ENCODE results near the gene CEP350.
"Not testable (repeated sequence)": the region's sequence is repeated elsewhere in the genome, so short reads cannot be mapped to it uniquely, and the experiment has no call there.

Gene CEP350

GRCh38 chr1:180130651-180131050, 176.0 kb downstream of the CEP350 start:
- no peaks in the 10 kb centered on the region for H3K36me3 ChIP-seq (ENCODE audit: insufficient read depth, low read length)
- no peak overlapping the region for H3K9ac ChIP-seq (ENCODE audit: low read depth, low read length)
- peaks cover 8% of the 10 kb centered on the region for H3K4me1 ChIP-seq (ENCODE audit: insufficient read depth, low read length)
- no peaks in the 10 kb centered on the region for H3K9me3 ChIP-seq (ENCODE audit: control insufficient read depth, insufficient read depth, low read length)

GRCh38 chr1:180131510-180131909, 176.9 kb downstream of the CEP350 start:
- Histone ChIP-seq H3K36me3 (ENCODE audit: insufficient read depth, low read length) (no peaks in the 10 kb centered on the region), H3K9me3 (ENCODE audit: control insufficient read depth, insufficient read depth, low read length) (no peaks in the 10 kb centered on the region), H3K4me1 (ENCODE audit: insufficient read depth, low read length) (peaks cover 6% of the 10 kb centered on the region), H3K9ac (ENCODE audit: low read depth, low read length) (no peak overlapping the region)

GRCh38 chr1:180133193-180133592, 178.6 kb downstream of the CEP350 start:
- no peaks in the 10 kb centered on the region for H3K4me1 ChIP-seq (ENCODE audit: insufficient read depth, low read length)
- no peaks in the 10 kb centered on the region for H3K9me3 ChIP-seq (ENCODE audit: control insufficient read depth, insufficient read depth, low read length)
- H3K9ac ChIP-seq (ENCODE audit: low read depth, low read length), result no peak overlapping the region
- no peaks in the 10 kb centered on the region for H3K36me3 ChIP-seq (ENCODE audit: insufficient read depth, low read length)

- not testable (repeated sequence) for H3K36me3 ChIP-seq (ENCODE audit: insufficient read depth, low read length); H3K9me3 ChIP-seq (ENCODE audit: control insufficient read depth, insufficient read depth, low read length); H3K4me1 ChIP-seq (ENCODE audit: insufficient read depth, low read length); H3K9ac ChIP-seq (ENCODE audit: low read depth, low read length)
Observed at GRCh38 chr1:180133688-180134087, 179.1 kb downstream of the CEP350 start.

- H3K4me1 ChIP-seq (ENCODE audit: insufficient read depth, low read length), result no peaks in the 10 kb centered on the region
- H3K9me3 ChIP-seq (ENCODE audit: control insufficient read depth, insufficient read depth, low read length), result no peaks in the 10 kb centered on the region
- no peaks in the 10 kb centered on the region for H3K36me3 ChIP-seq (ENCODE audit: insufficient read depth, low read length)
- H3K9ac ChIP-seq (ENCODE audit: low read depth, low read length), result no peak overlapping the region
Observed at GRCh38 chr1:180135535-180135934, 180.9 kb downstream of the CEP350 start.

GRCh38 chr1:180136331-180136967, 181.8 kb downstream of the CEP350 start:
- Histone ChIP-seq H3K9ac (ENCODE audit: low read depth, low read length) (no peak overlapping the region), H3K36me3 (ENCODE audit: insufficient read depth, low read length) (no peaks in the 10 kb centered on the region), H3K9me3 (ENCODE audit: control insufficient read depth, insufficient read depth, low read length) (no peaks in the 10 kb centered on the region), H3K4me1 (ENCODE audit: insufficient read depth, low read length) (no peaks in the 10 kb centered on the region)

- H3K36me3 ChIP-seq (ENCODE audit: insufficient read depth, low read length), result no peaks in the 10 kb centered on the region
- no peaks in the 10 kb centered on the region for H3K9me3 ChIP-seq (ENCODE audit: control insufficient read depth, insufficient read depth, low read length)
- H3K4me1 ChIP-seq (ENCODE audit: insufficient read depth, low read length), result no peaks in the 10 kb centered on the region
- H3K9ac ChIP-seq (ENCODE audit: low read depth, low read length), result no peak overlapping the region
Observed at GRCh38 chr1:180136968-180137356, 182.4 kb downstream of the CEP350 start.

GRCh38 chr1:180137776-180138175, 183.2 kb downstream of the CEP350 start:
- H3K4me1 ChIP-seq (ENCODE audit: insufficient read depth, low read length), result no peaks in the 10 kb centered on the region
- no peaks in the 10 kb centered on the region for H3K9me3 ChIP-seq (ENCODE audit: control insufficient read depth, insufficient read depth, low read length)
- H3K9ac ChIP-seq (ENCODE audit: low read depth, low read length), result no peak overlapping the region
- no peaks in the 10 kb centered on the region for H3K36me3 ChIP-seq (ENCODE audit: insufficient read depth, low read length)

- no peaks in the 10 kb centered on the region for H3K9me3 ChIP-seq (ENCODE audit: control insufficient read depth, insufficient read depth, low read length)
- H3K36me3 ChIP-seq (ENCODE audit: insufficient read depth, low read length), result no peaks in the 10 kb centered on the region
Observed at GRCh38 chr1:180141381-180141934, 186.8 kb downstream of the CEP350 start.

GRCh38 chr1:180143359-180143758, 188.7 kb downstream of the CEP350 start:
- Histone ChIP-seq H3K36me3 (ENCODE audit: insufficient read depth, low read length) (no peaks in the 10 kb centered on the region), H3K9me3 (ENCODE audit: control insufficient read depth, insufficient read depth, low read length) (no peaks in the 10 kb centered on the region), H3K4me1 (ENCODE audit: insufficient read depth, low read length) (no peaks in the 10 kb centered on the region), H3K9ac (ENCODE audit: low read depth, low read length) (no peak overlapping the region)

More at GRCh38 chr1:180141381-180141934, 186.8 kb downstream of the CEP350 start:
- Histone ChIP-seq H3K9ac (ENCODE audit: low read depth, low read length) (no peak overlapping the region), H3K4me1 (ENCODE audit: insufficient read depth, low read length) (no peaks in the 10 kb centered on the region)

- no peaks in the 10 kb centered on the region for H3K36me3 ChIP-seq (ENCODE audit: insufficient read depth, low read length)
- no peaks in the 10 kb centered on the region for H3K9me3 ChIP-seq (ENCODE audit: control insufficient read depth, insufficient read depth, low read length)
- H3K4me1 ChIP-seq (ENCODE audit: insufficient read depth, low read length), result no peaks in the 10 kb centered on the region
- H3K9ac ChIP-seq (ENCODE audit: low read depth, low read length), result no peak overlapping the region
Observed at GRCh38 chr1:180144659-180145357, 190.2 kb downstream of the CEP350 start.

GRCh38 chr1:180145446-180145845, 190.8 kb downstream of the CEP350 start:
- Histone ChIP-seq H3K36me3 (ENCODE audit: insufficient read depth, low read length) (no peaks in the 10 kb centered on the region), H3K9me3 (ENCODE audit: control insufficient read depth, insufficient read depth, low read length) (no peaks in the 10 kb centered on the region), H3K4me1 (ENCODE audit: insufficient read depth, low read length) (no peaks in the 10 kb centered on the region), H3K9ac (ENCODE audit: low read depth, low read length) (no peak overlapping the region)

GRCh38 chr1:180150982-180151381, 196.4 kb downstream of the CEP350 start:
- no peak overlapping the region for H3K9ac ChIP-seq (ENCODE audit: low read depth, low read length)
- no peaks in the 10 kb centered on the region for H3K36me3 ChIP-seq (ENCODE audit: insufficient read depth, low read length)
- H3K9me3 ChIP-seq (ENCODE audit: control insufficient read depth, insufficient read depth, low read length), result no peaks in the 10 kb centered on the region
- no peaks in the 10 kb centered on the region for H3K4me1 ChIP-seq (ENCODE audit: insufficient read depth, low read length)

- Histone ChIP-seq H3K4me1 (ENCODE audit: insufficient read depth, low read length) (0 out of 2 replicates have a peak, but pooled peaks cover 5% of the 10 kb centered on the region), H3K9me3 (ENCODE audit: control insufficient read depth, insufficient read depth, low read length) (no peaks in the 10 kb centered on the region), H3K36me3 (ENCODE audit: insufficient read depth, low read length) (no peaks in the 10 kb centered on the region), H3K9ac (ENCODE audit: low read depth, low read length) (no peak overlapping the region)
Observed at GRCh38 chr1:180151508-180151907, 196.9 kb downstream of the CEP350 start.

- H3K9ac ChIP-seq (ENCODE audit: low read depth, low read length), result no peak overlapping the region
- H3K36me3 ChIP-seq (ENCODE audit: insufficient read depth, low read length), result no peaks in the 10 kb centered on the region
- H3K9me3 ChIP-seq (ENCODE audit: control insufficient read depth, insufficient read depth, low read length), result no peaks in the 10 kb centered on the region
- H3K4me1 ChIP-seq (ENCODE audit: insufficient read depth, low read length), result 0 out of 2 replicates have a peak, but pooled peaks cover 6% of the 10 kb centered on the region
Observed at GRCh38 chr1:180152588-180152987, 198.0 kb downstream of the CEP350 start.
